ENCODE data around the gene CAPN14.
A peak's percentile ranks its signal among the peaks of the same experiment; 100 is the strongest.

The CAPN14 gene

GRCh38 chr2:31217465-31218200, at the start of gene CAPN14:
Gene CAPN14, minus strand, starts transcription at chr2:31217515. Its CDS starts 12,068 bp downstream, at chr2:31205447.
- no peak for DNase-seq

GRCh38 chr2:31266804-31267203, 49.5 kb upstream of the CAPN14 start:
- no peak for DNase-seq

GRCh38 chr2:31265234-31265633, 47.9 kb upstream of the CAPN14 start:
- DNase-seq: no peak

GRCh38 chr2:31263636-31264190, 46.4 kb upstream of the CAPN14 start:
- no peak for DNase-seq

- DNase-seq: no peak
Observed at GRCh38 chr2:31260870-31261269, 43.6 kb upstream of the CAPN14 start.

GRCh38 chr2:31259075-31259474, 41.8 kb upstream of the CAPN14 start:
- no peak for DNase-seq

GRCh38 chr2:31258351-31258750, 41.0 kb upstream of the CAPN14 start:
- no peak for DNase-seq

GRCh38 chr2:31256611-31257382, 39.5 kb upstream of the CAPN14 start:
- DNase-seq: peak in 1 of 2 experiments; percentile 22

GRCh38 chr2:31255911-31256571, 38.7 kb upstream of the CAPN14 start:
- no peak for DNase-seq

GRCh38 chr2:31254237-31255203, 37.2 kb upstream of the CAPN14 start:
- no peak for DNase-seq

- DNase-seq: no peak
Observed at GRCh38 chr2:31253356-31254131, 36.2 kb upstream of the CAPN14 start.

GRCh38 chr2:31251851-31252250, 34.5 kb upstream of the CAPN14 start:
- no peak for DNase-seq

- DNase-seq: no peak
Observed at GRCh38 chr2:31251018-31251417, 33.7 kb upstream of the CAPN14 start.

- no peak for DNase-seq
Observed at GRCh38 chr2:31249009-31249690, 31.8 kb upstream of the CAPN14 start.

GRCh38 chr2:31248139-31248538, 30.8 kb upstream of the CAPN14 start:
- no peak for DNase-seq

GRCh38 chr2:31247711-31248110, 30.4 kb upstream of the CAPN14 start:
- no peak for DNase-seq

GRCh38 chr2:31246184-31246852, 29.0 kb upstream of the CAPN14 start:
- no peak for DNase-seq

- DNase-seq: no peak
Observed at GRCh38 chr2:31244101-31244500, 26.8 kb upstream of the CAPN14 start.

- no peak for DNase-seq
Observed at GRCh38 chr2:31243053-31243452, 25.7 kb upstream of the CAPN14 start.

GRCh38 chr2:31241625-31242270, 24.4 kb upstream of the CAPN14 start:
- no peak for DNase-seq

Data from SHP77 (cell line).